HS-5 (cell line): ENCODE measurements around the gene CCR8.
A peak's percentile ranks its signal among the peaks of the same experiment; 100 is the strongest.

ENCODE experiments used
- DNase-seq: peaks from one replicate; pipeline ENCODE4 v3.0.0-alpha.2; 2012; ENCODE audit warnings: low read depth

Gene CCR8, protein sequence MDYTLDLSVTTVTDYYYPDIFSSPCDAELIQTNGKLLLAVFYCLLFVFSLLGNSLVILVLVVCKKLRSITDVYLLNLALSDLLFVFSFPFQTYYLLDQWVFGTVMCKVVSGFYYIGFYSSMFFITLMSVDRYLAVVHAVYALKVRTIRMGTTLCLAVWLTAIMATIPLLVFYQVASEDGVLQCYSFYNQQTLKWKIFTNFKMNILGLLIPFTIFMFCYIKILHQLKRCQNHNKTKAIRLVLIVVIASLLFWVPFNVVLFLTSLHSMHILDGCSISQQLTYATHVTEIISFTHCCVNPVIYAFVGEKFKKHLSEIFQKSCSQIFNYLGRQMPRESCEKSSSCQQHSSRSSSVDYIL

GRCh38 chr3:39329493-39329892, at the start of gene CCR8:
Gene CCR8, plus strand, starts transcription at chr3:39329709. Its CDS starts 2,623 bp downstream, at chr3:39332332.
- no peak for DNase-seq

DNA sequence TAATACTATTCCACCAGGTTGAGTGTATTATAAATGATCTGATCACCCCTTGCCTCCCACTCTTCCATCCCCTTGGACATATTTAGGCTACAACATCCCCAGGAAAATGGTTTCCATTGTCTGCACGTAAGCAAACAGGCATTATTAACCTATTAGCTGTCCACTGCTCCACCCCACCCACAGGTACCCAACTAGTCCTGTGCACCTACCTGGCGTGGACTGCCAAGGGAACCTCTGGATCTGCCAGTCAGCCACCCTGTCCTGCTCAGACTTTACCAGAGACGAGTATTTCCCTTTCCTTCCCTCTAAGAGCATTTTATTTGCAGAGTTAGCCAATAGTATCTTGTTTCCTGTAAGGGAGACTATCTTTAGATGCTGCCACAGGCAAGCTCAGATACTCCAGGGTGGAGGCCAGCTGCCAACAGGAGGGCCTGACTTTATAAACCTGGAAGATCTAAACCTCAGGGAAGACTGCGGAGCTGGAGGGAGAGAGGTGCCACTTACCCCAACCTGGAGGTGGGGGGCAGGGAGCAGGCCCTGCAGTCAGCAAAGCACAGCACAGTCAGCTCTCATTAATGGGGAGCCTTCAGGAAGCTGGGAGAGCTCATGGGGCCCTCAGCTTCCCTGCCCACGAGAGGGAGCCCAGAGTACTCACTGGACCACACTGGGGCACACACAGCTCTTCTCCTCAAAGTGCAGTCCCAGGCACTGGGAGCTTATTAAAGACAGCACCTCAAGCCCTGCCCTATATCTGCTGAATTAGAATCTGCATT, 49.6 kb upstream of the CCR8 start, which contains the start of gene CX3CR1:
Gene CX3CR1, minus strand, starts transcription at position 292 of the 773 bp plus-strand sequence. CDS start 13,527 bp downstream, outside the sequence.
- DNase-seq: no peak

- no peak for DNase-seq
These were observed 48.9 kb upstream of the CCR8 start for GRCh38 chr3:39280571-39280970.

DNA sequence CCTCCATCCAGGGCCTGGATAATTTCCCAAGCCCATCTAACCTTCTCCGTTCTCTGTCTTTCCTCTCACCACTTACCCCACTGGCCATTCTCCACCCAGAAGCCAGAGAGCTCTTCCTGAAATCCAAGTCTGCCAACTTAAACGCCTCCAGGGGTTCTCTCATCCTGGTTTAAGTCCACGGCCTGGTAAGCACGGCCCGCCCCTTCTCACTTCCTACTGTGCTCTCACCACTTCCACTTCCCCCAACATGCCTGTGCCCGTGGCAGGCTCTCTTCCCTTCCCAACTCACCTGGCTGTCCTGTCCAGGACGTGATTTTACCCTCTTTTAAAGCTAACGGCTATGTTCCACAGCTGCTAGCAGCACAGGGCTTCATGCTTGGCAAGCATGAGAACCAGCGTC, 48.0 kb upstream of the CCR8 start:
- DNase-seq: no peak

GRCh38 chr3:39282057-39282456, 47.5 kb upstream of the CCR8 start:
- DNase-seq: no peak

DNA sequence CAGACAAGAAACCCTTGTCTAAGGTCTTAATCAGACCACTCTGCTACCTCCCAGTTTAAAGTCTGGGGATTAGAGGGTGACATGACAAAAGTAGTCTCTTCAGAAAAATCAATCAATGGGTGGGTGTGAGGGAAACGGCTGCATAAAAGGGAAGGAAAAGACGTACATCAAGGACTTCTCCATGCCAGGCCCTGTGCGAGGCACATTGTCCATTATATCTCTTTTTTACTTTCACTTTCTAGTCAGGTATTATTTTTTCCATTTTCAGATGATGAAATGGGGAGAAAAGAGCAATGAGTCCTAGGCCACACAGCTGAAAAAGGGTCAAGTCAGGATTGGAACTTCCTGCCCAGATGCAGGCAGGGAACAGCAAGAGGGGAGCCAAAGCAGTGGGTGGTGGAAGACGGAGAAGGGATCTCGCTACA, 45.0 kb upstream of the CCR8 start:
- no peak for DNase-seq

DNA sequence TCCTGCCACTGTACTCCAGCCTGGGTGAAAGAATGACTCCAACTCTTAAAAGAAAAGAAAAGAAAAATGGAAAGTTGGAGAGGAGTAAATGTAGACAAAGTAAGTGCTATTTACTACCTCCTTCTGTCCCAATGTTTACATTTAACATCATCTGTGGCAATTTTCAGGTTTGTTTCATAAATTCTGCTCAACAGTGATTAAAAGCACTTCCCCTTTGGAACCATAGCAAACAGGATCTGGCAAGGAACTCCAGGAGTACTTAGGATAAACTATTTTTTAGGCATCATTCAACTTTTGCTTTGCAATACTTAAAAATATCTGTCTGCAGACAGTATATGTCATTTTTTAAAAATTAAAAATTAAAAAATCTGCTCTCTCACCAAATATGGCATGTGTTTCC, 44.2 kb upstream of the CCR8 start:
- no peak for DNase-seq

DNA sequence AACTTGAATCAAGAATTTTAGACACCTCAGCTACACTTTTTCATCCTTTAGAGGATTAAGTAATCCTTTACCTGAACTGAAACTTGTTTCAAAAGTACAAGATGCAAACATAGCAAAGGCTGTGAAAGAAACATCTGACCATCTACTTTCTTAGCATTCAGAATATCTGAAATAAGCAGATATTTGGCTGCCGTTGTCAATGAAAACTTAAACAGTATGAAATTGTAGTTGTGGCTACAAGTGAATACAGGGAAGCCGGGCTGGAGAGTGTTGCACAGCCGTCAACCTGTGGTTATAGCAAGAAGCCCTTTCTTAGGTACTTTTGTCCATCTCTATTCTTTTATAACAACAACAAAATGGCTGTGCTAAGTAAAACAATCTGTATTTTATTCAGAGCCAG, 42.7 kb upstream of the CCR8 start:
- no peak for DNase-seq

DNA sequence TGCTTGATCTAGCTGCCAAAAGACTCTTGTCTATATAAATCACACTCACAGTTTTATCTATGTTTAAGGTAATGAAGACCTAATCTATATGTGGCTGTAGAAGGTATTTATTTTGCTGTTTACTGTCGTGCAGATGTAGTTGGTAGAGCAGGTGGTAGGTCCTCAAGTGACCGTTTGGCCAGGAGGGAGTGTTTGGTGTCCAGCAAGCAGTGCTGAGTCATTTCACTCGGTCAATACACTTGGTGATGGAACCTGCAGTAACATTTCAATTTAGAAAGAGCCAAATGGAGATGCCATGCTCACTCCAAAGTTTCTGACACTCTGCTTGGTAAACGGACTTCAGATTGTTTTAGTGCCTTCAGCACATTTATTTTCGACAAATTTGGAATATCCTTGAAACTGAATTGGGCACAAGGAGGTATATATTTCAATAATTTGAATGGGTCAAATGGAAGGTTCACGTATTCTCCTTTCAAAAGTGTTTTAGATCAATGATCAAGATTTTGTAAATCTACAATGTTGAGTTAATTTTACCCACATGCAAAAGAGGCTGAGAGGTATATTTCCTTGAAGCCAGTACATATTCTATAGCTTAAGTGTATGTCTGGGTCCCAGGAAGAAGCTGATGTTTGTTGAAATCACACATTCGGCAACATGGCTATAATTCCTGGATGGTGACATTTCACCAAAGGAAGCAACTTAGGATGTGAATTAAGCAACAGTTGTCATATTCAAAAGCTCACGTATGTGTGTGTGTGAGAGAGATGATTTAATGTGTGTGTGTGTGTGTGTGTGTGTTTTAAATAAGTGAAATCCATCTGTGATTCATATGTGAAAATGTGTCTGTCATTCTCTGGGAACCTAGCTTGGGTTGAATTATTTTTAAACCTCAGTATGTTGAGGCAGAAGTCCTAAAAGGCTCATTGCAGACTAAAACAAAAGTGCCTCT, 42.0 kb upstream of the CCR8 start:
- no peak for DNase-seq

- DNase-seq: peak; percentile 34
These were observed 41.2 kb upstream of the CCR8 start for GRCh38 chr3:39288300-39288808.

DNA sequence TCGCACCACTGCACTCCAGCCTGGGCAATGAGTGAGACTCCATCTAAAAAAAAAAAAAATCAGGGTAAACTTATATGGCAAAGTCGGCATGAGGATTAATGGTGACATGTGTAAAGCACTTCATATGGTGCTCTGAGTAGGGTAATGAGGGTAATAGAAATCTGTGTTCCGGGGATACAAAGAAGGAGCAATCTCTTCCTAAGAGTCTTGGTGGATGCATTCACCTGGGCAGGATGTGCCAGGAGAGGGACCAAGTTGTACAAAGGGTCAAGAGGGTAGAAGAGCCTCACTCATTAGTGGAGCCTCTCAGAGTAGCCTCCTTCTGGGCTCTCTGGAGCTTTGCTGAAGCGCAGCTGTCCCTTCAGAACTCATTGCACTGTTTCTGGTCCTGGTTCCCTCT, 40.4 kb upstream of the CCR8 start:
- no peak for DNase-seq

- no peak for DNase-seq
These were observed 39.3 kb upstream of the CCR8 start for GRCh38 chr3:39290255-39290654.

- DNase-seq: no peak
These were observed 37.6 kb upstream of the CCR8 start for GRCh38 chr3:39291903-39292329.

GRCh38 chr3:39292961-39293360, 36.5 kb upstream of the CCR8 start:
- no peak for DNase-seq

GRCh38 chr3:39294446-39295183, 34.9 kb upstream of the CCR8 start:
- no peak for DNase-seq

GRCh38 chr3:39295184-39295775, 34.2 kb upstream of the CCR8 start:
- DNase-seq: no peak

- DNase-seq: no peak
These were observed 33.1 kb upstream of the CCR8 start for GRCh38 chr3:39296197-39297077.

- no peak for DNase-seq
These were observed 30.2 kb upstream of the CCR8 start for GRCh38 chr3:39299279-39299678.

DNA sequence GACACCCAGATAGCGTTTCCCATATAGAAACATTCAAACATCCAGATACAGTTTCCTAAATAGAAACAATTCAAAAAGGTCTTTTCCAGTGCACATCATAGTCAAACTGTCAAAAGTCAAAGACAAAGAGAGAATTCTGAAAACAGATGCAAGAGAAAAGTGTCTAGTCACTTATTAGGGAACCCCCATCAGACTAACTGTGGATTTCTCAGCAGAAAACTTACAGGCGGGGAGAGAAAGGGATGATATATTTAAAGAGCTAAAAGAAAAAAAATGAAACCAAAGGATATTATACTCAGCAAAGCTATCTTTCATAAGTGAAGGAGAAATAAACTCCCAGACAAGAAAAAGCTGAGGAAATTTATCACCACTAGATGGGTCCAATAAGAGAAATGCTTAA, 27.3 kb upstream of the CCR8 start:
- no peak for DNase-seq

GRCh38 chr3:39313289-39313688, 16.2 kb upstream of the CCR8 start:
- no peak for DNase-seq
